GM21515 (cell line): Measurements from ENCODE around the gene HUNK.
"Not testable (repeated sequence)": the region's sequence is repeated elsewhere in the genome, so short reads cannot be mapped to it uniquely, and the experiment has no call there.

Experiments
- ATAC-seq: cut with Tn5 transposase; IDR thresholded peaks from one replicate; pipeline ENCODE4 v1.9.1; 2021; ENCODE audit not compliant: unreplicated experiment

HUNK gene

DNA sequence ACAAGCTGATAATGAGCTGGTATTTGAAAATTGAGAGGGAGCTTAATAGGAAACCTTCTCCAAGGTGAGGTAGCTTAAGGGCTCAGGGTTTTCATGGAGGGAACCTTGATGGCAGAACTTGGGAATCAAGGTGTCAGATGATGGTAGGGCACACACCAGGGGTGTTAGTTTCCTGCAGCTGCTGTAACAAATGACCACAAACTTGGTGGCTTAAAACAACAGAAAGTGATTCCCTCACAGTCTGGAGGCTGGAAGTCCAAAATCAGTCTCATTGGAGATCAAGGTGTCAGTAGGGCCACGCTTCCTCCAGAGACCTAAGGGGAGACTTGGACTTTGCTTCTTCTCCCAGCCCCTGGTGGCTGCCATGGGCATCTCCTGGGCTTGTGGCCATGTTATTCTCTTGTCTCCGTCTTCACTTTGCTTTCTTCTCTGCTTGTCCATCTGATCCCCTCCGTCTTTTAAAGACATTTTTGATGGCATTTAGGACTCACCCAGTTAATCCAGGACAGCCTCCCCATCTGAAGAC lies 45.5 kb downstream of the HUNK start:
- no peak for ATAC-seq

DNA sequence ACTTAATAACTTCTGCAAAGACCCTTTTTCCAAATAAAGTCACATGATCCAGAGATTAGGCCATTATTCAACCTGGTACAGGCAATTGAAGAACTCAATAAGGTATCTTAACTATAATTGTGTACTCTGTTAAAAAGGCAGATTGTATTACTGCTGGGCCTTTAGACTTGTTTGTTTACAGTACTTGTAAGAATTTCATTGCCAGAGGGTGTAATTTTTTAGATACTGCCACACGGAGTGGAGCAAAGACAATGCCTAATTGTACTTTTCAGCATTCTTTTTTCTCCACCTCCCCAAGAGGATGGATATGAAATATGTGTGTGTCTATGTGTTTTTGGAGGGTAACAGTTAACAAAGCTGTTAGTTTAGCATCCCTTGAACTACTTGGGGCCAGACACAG lies 47.5 kb downstream of the HUNK start:
- ATAC-seq, result no peak

- ATAC-seq, result no peak
These were observed 48.3 kb downstream of the HUNK start for GRCh38 chr21:31921079-31921478.

DNA sequence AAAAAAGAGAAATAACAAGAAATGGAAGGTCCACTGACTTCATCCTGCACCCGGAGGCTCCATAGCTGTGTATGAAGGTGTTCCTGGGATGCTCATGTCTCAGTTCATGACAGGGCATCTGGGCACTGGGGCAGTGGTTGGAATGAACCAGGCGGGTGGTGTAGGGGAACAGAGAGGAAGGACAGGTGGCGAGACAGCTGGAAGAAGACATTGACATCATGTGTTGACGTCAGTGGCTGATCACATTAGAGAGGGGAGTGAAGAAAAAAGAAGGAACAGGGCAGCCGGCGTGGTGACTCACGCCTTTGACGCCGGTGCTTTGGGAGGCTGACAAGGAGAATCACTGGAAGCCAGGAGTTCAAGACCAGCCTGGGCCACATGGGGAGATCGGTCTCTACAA lies 50.1 kb downstream of the HUNK start:
- ATAC-seq, result no peak

- ATAC-seq, result no peak
These were observed 50.9 kb downstream of the HUNK start for GRCh38 chr21:31923756-31924155.

- no peak for ATAC-seq
These were observed 51.7 kb downstream of the HUNK start for GRCh38 chr21:31924548-31924947.

DNA sequence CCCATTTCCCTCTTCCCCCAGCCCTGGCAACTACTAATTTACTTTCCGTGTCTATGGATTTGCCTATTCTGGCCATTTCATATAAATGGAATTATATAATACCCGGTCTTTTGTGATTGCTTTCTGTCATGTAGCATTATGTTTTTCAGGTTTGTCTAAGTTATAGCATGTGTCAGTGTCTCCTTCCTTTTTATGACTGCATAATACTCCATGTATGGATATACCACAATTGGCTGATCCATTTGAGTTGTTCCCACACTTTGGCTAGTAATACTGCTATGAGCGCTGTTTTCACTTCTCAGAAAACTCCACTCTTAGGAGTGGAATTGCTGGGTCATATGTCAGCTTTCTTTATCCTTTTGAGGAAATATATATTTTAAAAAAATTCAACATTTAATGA lies 53.7 kb downstream of the HUNK start:
- no peak for ATAC-seq

- ATAC-seq, result no peak
These were observed 55.0 kb downstream of the HUNK start for GRCh38 chr21:31927689-31928353.

DNA sequence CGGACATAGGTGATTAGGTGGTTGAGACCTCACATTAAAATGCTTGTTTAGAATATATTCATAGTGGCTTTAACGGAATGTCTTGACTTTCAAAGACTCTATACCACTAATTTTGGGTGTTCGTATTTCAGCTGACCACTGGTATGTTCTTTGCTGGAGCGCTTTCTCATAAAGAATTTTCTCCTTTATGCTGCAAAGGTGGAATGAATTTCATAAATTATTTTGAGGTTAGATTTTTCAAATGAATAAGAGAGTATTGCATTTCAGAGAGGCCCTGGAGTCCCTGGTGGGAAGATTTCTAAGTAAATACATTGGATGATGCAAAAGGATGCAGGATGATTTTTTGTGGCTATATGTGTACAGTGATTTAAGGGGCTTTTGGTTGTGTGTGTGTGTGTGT lies 55.8 kb downstream of the HUNK start:
- no peak for ATAC-seq

- ATAC-seq, result no peak
These were observed 56.7 kb downstream of the HUNK start for GRCh38 chr21:31929548-31929947.

GRCh38 chr21:31930001-31930400 lies 57.2 kb downstream of the HUNK start:
- ATAC-seq, result no peak

- no peak for ATAC-seq
These were observed 59.0 kb downstream of the HUNK start for GRCh38 chr21:31931644-31932469.

DNA sequence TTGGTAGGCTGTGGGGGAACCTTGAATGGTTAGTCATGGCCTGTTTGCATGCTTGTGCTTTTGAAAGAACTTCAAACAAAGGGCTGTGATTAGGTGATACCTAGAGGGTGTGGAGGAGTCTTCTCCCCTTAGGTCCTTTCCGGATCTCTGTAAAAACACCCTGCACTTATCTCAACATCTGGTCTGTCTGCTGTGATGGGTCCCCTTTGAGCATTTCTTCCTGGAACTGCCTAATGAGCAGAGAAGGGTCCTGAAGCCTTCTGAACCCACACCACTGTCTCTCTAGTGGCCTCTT lies 59.6 kb downstream of the HUNK start:
- ATAC-seq, result no peak

DNA sequence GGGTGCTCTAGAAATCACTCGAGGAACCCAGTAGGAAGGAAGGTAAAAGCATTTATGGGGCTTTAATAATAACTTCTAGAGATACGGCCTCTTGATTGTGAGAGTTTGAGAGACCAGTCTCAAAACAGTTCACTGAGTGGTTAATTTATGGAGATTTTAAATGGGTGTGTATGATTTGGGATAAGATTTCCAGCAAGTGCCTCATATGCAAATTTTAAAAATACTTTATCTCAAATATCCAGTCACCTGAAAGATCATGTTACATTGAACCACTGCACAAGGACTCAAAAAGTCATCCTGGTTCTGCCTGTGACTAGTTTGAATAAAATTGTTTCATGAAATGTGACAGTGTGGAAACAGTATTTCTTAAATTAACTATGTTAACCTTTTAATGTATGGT lies 64.5 kb downstream of the HUNK start:
- no peak for ATAC-seq

GRCh38 chr21:31938330-31939301 lies 65.8 kb downstream of the HUNK start:
- no peak for ATAC-seq

GRCh38 chr21:31941694-31942093 lies 68.9 kb downstream of the HUNK start:
- no peak for ATAC-seq

GRCh38 chr21:31943561-31943960 lies 70.7 kb downstream of the HUNK start:
- ATAC-seq, result no peak

DNA sequence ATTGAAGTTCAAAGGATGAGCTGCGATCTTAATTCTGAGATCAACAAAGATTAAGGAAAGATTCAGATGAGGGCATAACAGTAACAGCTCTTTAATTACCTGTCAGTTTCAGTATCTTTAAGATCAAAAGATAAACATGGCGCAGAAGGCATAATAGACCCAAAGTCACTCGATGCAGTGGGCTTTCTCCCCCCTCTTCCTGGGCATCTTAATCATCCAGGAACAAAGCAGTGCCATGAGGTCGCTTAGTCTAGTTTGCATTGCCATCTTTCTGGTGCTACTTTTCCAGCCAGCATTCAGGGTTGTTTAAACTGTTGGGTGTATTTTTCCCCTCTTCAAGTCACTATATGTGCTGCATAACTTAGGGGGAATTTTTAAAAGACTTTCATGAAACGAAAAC lies 72.3 kb downstream of the HUNK start:
- ATAC-seq, result no peak

- no peak for ATAC-seq
These were observed 72.7 kb downstream of the HUNK start for GRCh38 chr21:31945546-31945945.

GRCh38 chr21:31946231-31946630 lies 73.4 kb downstream of the HUNK start:
- ATAC-seq, result no peak

GRCh38 chr21:31946876-31947550 lies 74.2 kb downstream of the HUNK start:
- not testable (repeated sequence) for ATAC-seq
